Hepatocyte (in vitro differentiated cells): ENCODE results near the gene IL36G.

Experiments used
- EZH2 ChIP-seq: fragments of 200-600 bp; sonication (generic); IDR thresholded peaks from 2 replicates; pipeline ENCODE4 v1.6.1; 2016; ENCODE audit warnings: antibody characterized with exemption, mild to moderate bottlenecking, borderline replicate concordance
- EZH2phosphoT487 ChIP-seq: fragments of 200-600 bp; sonication (generic); IDR thresholded peaks from one replicate; pipeline ENCODE4 v1.6.1; 2018; ENCODE audit warnings: antibody characterized with exemption, mild to moderate bottlenecking, low read depth, moderate library complexity; ENCODE audit not compliant: unreplicated experiment, severe bottlenecking

DNA sequence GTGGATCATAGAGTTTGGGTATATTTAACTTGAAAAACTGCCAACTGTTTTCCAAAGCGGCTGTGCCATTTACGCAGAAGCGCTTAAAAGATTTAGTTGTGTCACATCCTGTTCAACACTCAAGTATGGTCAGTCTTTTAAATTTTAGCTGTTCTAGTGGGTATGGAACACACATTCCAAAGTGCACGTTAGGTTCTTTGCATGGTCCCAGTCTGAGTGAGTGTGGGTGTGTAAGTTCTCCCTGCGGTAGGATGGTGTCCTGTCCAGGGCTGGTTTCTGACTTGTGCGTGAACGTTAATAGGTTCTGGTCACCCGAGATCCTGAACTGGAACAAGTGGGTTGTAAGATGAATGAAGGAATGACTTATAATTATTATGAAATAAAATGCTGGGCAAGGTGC, 28.4 kb upstream of the IL36G start:
- TF ChIP-seq EZH2 (no peak), EZH2phosphoT487 (no peak)
